22Rv1 (cell line): ENCODE data around the gene DCTN1.
"Not testable (repeated sequence)": the region's sequence is repeated elsewhere in the genome, so short reads cannot be mapped to it uniquely, and the experiment has no call there.

Source experiments
- H3K27ac ChIP-seq: fragments of 450-650 bp; 2 replicates; pipeline ENCODE4 v1.5.1; 2017
- CTCF ChIP-seq: fragments of 450-650 bp; IDR thresholded peaks from 2 replicates; pipeline ENCODE4 v1.5.1; 2017; ENCODE audit warnings: mild to moderate bottlenecking
- ZFX ChIP-seq: fragments of 450-650 bp; IDR thresholded peaks from 2 replicates; pipeline ENCODE4 v1.6.1; 2017; ENCODE audit warnings: antibody characterized with exemption, borderline replicate concordance

DCTN1 gene

GRCh38 chr2:74357627-74358026 lies 22.5 kb downstream of the DCTN1 start:
- TF ChIP-seq CTCF, result no peak
- TF ChIP-seq ZFX, result no peak
- no peak overlapping the region for H3K27ac ChIP-seq

GRCh38 chr2:74349889-74350288 lies 30.2 kb downstream of the DCTN1 start:
- H3K27ac ChIP-seq, result no peak overlapping the region
- TF ChIP-seq CTCF (no peak), ZFX (no peak)

- no peak for TF ChIP-seq CTCF
- no peak for TF ChIP-seq ZFX
- H3K27ac ChIP-seq, result no peak overlapping the region
Observed at GRCh38 chr2:74347742-74348141, 32.4 kb downstream of the DCTN1 start.

GRCh38 chr2:74347303-74347702 lies 32.8 kb downstream of the DCTN1 start:
- TF ChIP-seq CTCF (no peak), ZFX (no peak)
- H3K27ac ChIP-seq, result no peak overlapping the region

GRCh38 chr2:74345272-74345943 lies 34.7 kb downstream of the DCTN1 start:
- no peak overlapping the region for H3K27ac ChIP-seq
- TF ChIP-seq CTCF, result no peak
- TF ChIP-seq ZFX, result no peak

GRCh38 chr2:74343316-74343715 lies 36.8 kb downstream of the DCTN1 start, which contains the start of gene SLC4A5:
TSS of gene SLC4A5 (minus strand) at chr2:74343416. CDS start at chr2:74315023, 28,393 bp downstream.
- no peak for TF ChIP-seq CTCF
- no peak for TF ChIP-seq ZFX
- H3K27ac ChIP-seq, result no peak within 1 kb of the TSS

- not testable (repeated sequence) for H3K27ac ChIP-seq
Observed at GRCh38 chr2:74336227-74336626, 43.9 kb downstream of the DCTN1 start.

GRCh38 chr2:74334931-74335333 lies 45.2 kb downstream of the DCTN1 start:
- no peak overlapping the region for H3K27ac ChIP-seq
- TF ChIP-seq CTCF (peak; percentile 99), ZFX (no peak)
